Omental fat pad (tissue), 4 donors: Measurements from ENCODE around the gene SLC35B3. TPM values are rescaled to one million over a fixed set of nuclear protein-coding genes. Genes with fewer than 3 reads are reported as not detected.
A peak's percentile ranks its signal among the peaks of the same experiment; 100 is the strongest.
"Not testable (repeated sequence)": the region's sequence is repeated elsewhere in the genome, so short reads cannot be mapped to it uniquely, and the experiment has no call there.

ENCODE experiments used
- ATAC-seq: fragments of 150-250 bp; one replicate; pipeline ENCODE4 v1.9.1; 2016; ENCODE audit warnings: mild to moderate bottlenecking, moderate library complexity; ENCODE audit not compliant: low FRiP score
- DNase-seq: peaks from one replicate; pipeline ENCODE4 v3.0.0-alpha.2; 2019; ENCODE audit warnings: low spot score
- CTCF ChIP-seq, 3 donors: fragments of 450-650 bp; IDR thresholded peaks; one replicate each; pipeline ENCODE4 v1.5.1; 2016 to 2017; ENCODE audit warnings: antibody characterized with exemption in 3 of 3, mild to moderate bottlenecking in 3 of 3, moderate library complexity in 2 of 3
- total RNA-seq, 4 donors: library from RNA; depleted of rRNA; stranded (reverse); fragments of >200 nt; gene quantifications; one replicate each; pipeline ENCODE4 v1.1.0, GENCODE V29; 2016

Gene SLC35B3
- total RNA-seq, 4 donors from 2014 or later: 12.5 to 18.8 (median 16.0) TPM

- ATAC-seq (no peak), DNase-seq (no peak)
- no peak for TF ChIP-seq CTCF (IDR thresholded peaks at IDR 0.05)
Measured at GRCh38 chr6:8437813-8438212, 2.5 kb upstream of the SLC35B3 start.

GRCh38 chr6:8436966-8437365 lies 1.6 kb upstream of the SLC35B3 start:
- DNase-seq (no peak), ATAC-seq (no peak)
- TF ChIP-seq CTCF (IDR thresholded peaks at IDR 0.05): no peak

GRCh38 chr6:8435845-8436168 lies 462 bp upstream of the SLC35B3 start:
- TF ChIP-seq CTCF (IDR thresholded peaks at IDR 0.05): no peak
- DNase-seq (no peak), ATAC-seq (peak; percentile 61)

GRCh38 chr6:8434727-8435092 lies 635 bp downstream of the SLC35B3 start:
- ATAC-seq (no peak), DNase-seq (no peak)
- TF ChIP-seq CTCF (IDR thresholded peaks at IDR 0.05): no peak

- ATAC-seq (no peak), DNase-seq (no peak)
- no peak for TF ChIP-seq CTCF (IDR thresholded peaks at IDR 0.05)
Measured at GRCh38 chr6:8432614-8433013, 2.7 kb downstream of the SLC35B3 start.

- no peak for ATAC-seq
- DNase-seq: no peak
- no peak for TF ChIP-seq CTCF (IDR thresholded peaks at IDR 0.05)
Measured at GRCh38 chr6:8429821-8430220, 5.5 kb downstream of the SLC35B3 start.

GRCh38 chr6:8426544-8426943 lies 8.8 kb downstream of the SLC35B3 start:
- DNase-seq, ATAC-seq: not testable (repeated sequence)

- DNase-seq (no peak), ATAC-seq (no peak)
- no peak for TF ChIP-seq CTCF (IDR thresholded peaks at IDR 0.05)
Measured at GRCh38 chr6:8420031-8420588, 15.2 kb downstream of the SLC35B3 start.
